Gastrocnemius medialis (tissue), 4 donors: ENCODE data around the gene SPTSSB. TPM values are rescaled to one million over a fixed set of nuclear protein-coding genes. Genes with fewer than 3 reads are reported as not detected.

ENCODE experiments used
- ATAC-seq, 2 donors: fragments of 150-250 bp; one replicate each; pipeline ENCODE4 v1.9.1; 2016
- DNase-seq, 2 donors: peaks; one replicate each; pipeline ENCODE4 v3.0.0-alpha.2; 2019
- H3K27ac ChIP-seq, 4 donors: fragments of 200-600 bp; sonication (generic); 1 replicate in 1 of 4; 2 replicates in 3 of 4; pipeline ENCODE4 v1.5.1; 2016 to 2018; ENCODE audit warnings: mild to moderate bottlenecking in 2 of 4, moderate library complexity in 1 of 4
- H3K27me3 ChIP-seq, 3 donors: fragments of 200-600 bp; sonication (generic) in 2 of 3; 1 replicate in 1 of 3; 2 replicates in 2 of 3; pipeline versions ENCODE4 v1.5.1 to v1.6.0; 2016 to 2019; ENCODE audit warnings: mild to moderate bottlenecking in 1 of 3, moderate library complexity in 1 of 3
- H3K36me3 ChIP-seq, 2 donors: fragments of 200-600 bp; sonication (generic) in 1 of 2; one replicate each; pipeline ENCODE4 v1.5.1; 2017 to 2018
- H3K4me1 ChIP-seq, 2 donors: fragments of 200-600 bp; sonication (generic) in 1 of 2; one replicate each; pipeline ENCODE4 v1.5.1; 2016 to 2017; ENCODE audit warnings: mild to moderate bottlenecking in 2 of 2
- H3K4me3 ChIP-seq, 4 donors: fragments of 200-600 bp; sonication (generic) in 3 of 4; 1 replicate in 1 of 4; 2 replicates in 3 of 4; pipeline ENCODE4 v1.5.1; 2016 to 2019; ENCODE audit warnings: mild to moderate bottlenecking in 2 of 4
- H3K9me3 ChIP-seq, 3 donors: fragments of 200-600 bp; sonication (generic) in 2 of 3; 1 replicate in 1 of 3; 2 replicates in 2 of 3; pipeline ENCODE4 v1.5.1; 2016 to 2019
- CTCF ChIP-seq, 5 experiments: fragments of 450-650 bp in 3 of 5; fragments of 200-600 bp in 2 of 5; sonication (generic) in 2 of 5; IDR thresholded peaks in 4 of 5; conservative IDR thresholded peaks in 1 of 5; 1 replicate in 4 of 5; 2 replicates in 1 of 5; pipeline ENCODE4 v1.5.1; 2016 to 2019; ENCODE audit warnings: antibody characterized with exemption in 5 of 5, mild to moderate bottlenecking in 3 of 5, moderate library complexity in 3 of 5
- POLR2A ChIP-seq, 2 donors: fragments of 450-650 bp; IDR thresholded peaks; one replicate each; pipeline ENCODE4 v1.6.1; 2017; ENCODE audit warnings: antibody characterized with exemption in 2 of 2, mild to moderate bottlenecking in 2 of 2, moderate library complexity in 2 of 2
- in situ Hi-C, 4 donors: fragments of 200-750 bp; cut with MboI; loops; one replicate each; pipeline versions ENCODE4 v1.15.0 to v1.8.0; 2017; ENCODE audit warnings: low sequenced_read_pairs in 4 of 4
- intact Hi-C: fragments of 100-400 bp; cut with DNase I; formaldehyde crosslinking; loops from one replicate; pipeline ENCODE4 v1.15.1; 2023; ENCODE audit warnings: low total_unique reads
- total RNA-seq, 4 donors: library from RNA; depleted of rRNA; stranded (reverse); fragments of >200 nt; gene quantifications; one replicate each; pipeline versions ENCODE4 v1.1.0 to v1.2.3, GENCODE V29; 2016

SPTSSB gene
- total RNA-seq, 4 donors from 2014 or later = not detected

GRCh38 chr3:161356287-161356686, 15.0 kb downstream of the SPTSSB start:
- in situ Hi-C loops (no loop called here), intact Hi-C loops (no loop called here)
- Histone ChIP-seq H3K4me3 (no peak overlapping the region), H3K36me3 (no peaks in the 10 kb centered on the region), H3K9me3 (no peaks in the 10 kb centered on the region), H3K4me1 (no peaks in the 10 kb centered on the region), H3K27ac (no peak overlapping the region), H3K27me3 (no peaks in the 10 kb centered on the region)
- no peak for ATAC-seq
- no peak for TF ChIP-seq POLR2A (IDR thresholded peaks at IDR 0.05)
- no peak for TF ChIP-seq CTCF (IDR thresholded peaks at IDR 0.05 in 4 of 5, conservative IDR thresholded peaks at IDR 0.05 in 1 of 5)
- DNase-seq = no peak

- TF ChIP-seq CTCF (IDR thresholded peaks at IDR 0.05 in 4 of 5, conservative IDR thresholded peaks at IDR 0.05 in 1 of 5) (no peak), POLR2A (IDR thresholded peaks at IDR 0.05) (no peak)
- no peak for ATAC-seq
- Histone ChIP-seq H3K27me3 (no peaks in the 10 kb centered on the region), H3K27ac (no peak overlapping the region), H3K36me3 (no peaks in the 10 kb centered on the region), H3K4me3 (no peak overlapping the region), H3K4me1 (no peaks in the 10 kb centered on the region), H3K9me3 (no peaks in the 10 kb centered on the region)
- no peak for DNase-seq
- intact Hi-C loops (no loop called here), in situ Hi-C loops (no loop called here)
These were observed 15.8 kb downstream of the SPTSSB start for GRCh38 chr3:161355508-161355907.

- intact Hi-C loops (no loop called here), in situ Hi-C loops (no loop called here)
- Histone ChIP-seq H3K27me3 (no peaks in the 10 kb centered on the region), H3K9me3 (no peaks in the 10 kb centered on the region), H3K27ac (no peak overlapping the region), H3K36me3 (no peaks in the 10 kb centered on the region), H3K4me3 (no peak overlapping the region), H3K4me1 (no peaks in the 10 kb centered on the region)
- DNase-seq (no peak), ATAC-seq (no peak)
- no peak for TF ChIP-seq CTCF (IDR thresholded peaks at IDR 0.05 in 4 of 5, conservative IDR thresholded peaks at IDR 0.05 in 1 of 5)
- TF ChIP-seq POLR2A (IDR thresholded peaks at IDR 0.05) = no peak
These were observed 16.8 kb downstream of the SPTSSB start for GRCh38 chr3:161354554-161354953.

GRCh38 chr3:161351330-161351729, 20.0 kb downstream of the SPTSSB start:
- DNase-seq (no peak), ATAC-seq (no peak)
- no peaks in the 10 kb centered on the region for H3K9me3 ChIP-seq
- intact Hi-C loops = no loop called here
- in situ Hi-C loops = no loop called here
- H3K27me3 ChIP-seq = no peaks in the 10 kb centered on the region
- H3K4me1 ChIP-seq = no peaks in the 10 kb centered on the region
- no peak for TF ChIP-seq CTCF (IDR thresholded peaks at IDR 0.05 in 4 of 5, conservative IDR thresholded peaks at IDR 0.05 in 1 of 5)
- no peak for TF ChIP-seq POLR2A (IDR thresholded peaks at IDR 0.05)
- no peaks in the 10 kb centered on the region for H3K36me3 ChIP-seq
- no peak overlapping the region for H3K4me3 ChIP-seq
- H3K27ac ChIP-seq = no peak overlapping the region

GRCh38 chr3:161350916-161351315, 20.4 kb downstream of the SPTSSB start:
- DNase-seq (no peak), ATAC-seq (no peak)
- Histone ChIP-seq H3K4me3 (no peak overlapping the region), H3K4me1 (no peaks in the 10 kb centered on the region), H3K36me3 (no peaks in the 10 kb centered on the region), H3K27ac (no peak overlapping the region), H3K9me3 (no peaks in the 10 kb centered on the region), H3K27me3 (no peaks in the 10 kb centered on the region)
- in situ Hi-C loops = no loop called here
- intact Hi-C loops = no loop called here
- no peak for TF ChIP-seq POLR2A (IDR thresholded peaks at IDR 0.05)
- no peak for TF ChIP-seq CTCF (IDR thresholded peaks at IDR 0.05 in 4 of 5, conservative IDR thresholded peaks at IDR 0.05 in 1 of 5)
